ENCODE measurements around the gene CSPG4.

The CSPG4 gene

DNA sequence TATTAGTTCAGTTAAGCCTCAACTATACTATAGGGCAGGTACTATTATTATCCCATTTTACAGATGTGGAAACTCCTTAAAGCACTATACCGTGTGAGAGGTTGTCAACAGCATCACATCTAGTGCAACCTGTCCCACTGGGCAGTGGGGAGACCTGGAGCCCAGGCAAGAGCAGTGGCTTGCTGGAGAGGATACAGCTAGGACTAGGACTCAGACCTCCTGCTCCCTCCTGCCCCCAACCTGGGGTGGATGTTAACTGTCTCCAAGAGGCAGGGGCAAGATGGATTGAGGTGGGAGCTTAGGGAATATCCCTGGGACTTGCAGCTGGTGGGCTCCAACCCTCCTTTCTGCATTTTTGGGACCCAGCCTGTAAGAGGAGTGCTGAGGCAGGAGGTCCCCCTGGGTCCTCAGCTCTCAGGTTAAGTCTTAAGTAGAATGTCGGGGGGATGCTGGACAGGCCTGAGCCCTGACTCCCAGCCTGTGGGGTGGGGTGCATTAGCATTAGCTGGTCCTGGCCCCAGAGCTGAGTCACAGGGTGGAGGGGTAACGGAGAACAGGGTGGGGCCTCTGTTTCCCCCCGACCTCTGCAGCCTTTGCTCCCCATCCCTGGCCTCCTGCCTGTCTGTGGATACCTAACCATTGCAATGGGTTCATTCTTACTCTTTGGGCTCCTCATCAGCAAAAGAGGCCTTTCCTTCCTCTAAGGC is 58.3 kb downstream of the CSPG4 start:
- Histone ChIP-seq H3K36me3 (replicated peaks; ENCODE audit: insufficient read depth, low read length) (no peaks in the 10 kb centered on the region), H3K4me2 (ENCODE audit: low read depth, low read length) (no peak overlapping the region), H4K20me1 (ENCODE audit: insufficient read depth, low read length) (no peaks in the 10 kb centered on the region), H3K9me3 (replicated peaks; ENCODE audit: insufficient read depth, low read length) (no peaks in the 10 kb centered on the region), H3F3A (ENCODE audit: insufficient read depth, low read length) (no peaks in the 10 kb centered on the region), H3K27ac (ENCODE audit: low read length) (no peak overlapping the region), H3K4me3 (ENCODE audit: low read length) (no peak overlapping the region), H3K9ac (ENCODE audit: low read length) (no peak overlapping the region), H3K9me2 (replicated peaks; ENCODE audit: insufficient read depth, low read length) (no peaks in the 10 kb centered on the region), H3K79me2 (ENCODE audit: low read length) (no peaks in the 10 kb centered on the region), H3K27me3 (replicated peaks; ENCODE audit: insufficient read depth, low read length) (no peaks in the 10 kb centered on the region), H2AFZ (ENCODE audit: low read length) (no peak overlapping the region), H3K4me1 (ENCODE audit: low read length) (no peaks in the 10 kb centered on the region)
- no peak for DNase-seq
- TF ChIP-seq, protein P1, sequence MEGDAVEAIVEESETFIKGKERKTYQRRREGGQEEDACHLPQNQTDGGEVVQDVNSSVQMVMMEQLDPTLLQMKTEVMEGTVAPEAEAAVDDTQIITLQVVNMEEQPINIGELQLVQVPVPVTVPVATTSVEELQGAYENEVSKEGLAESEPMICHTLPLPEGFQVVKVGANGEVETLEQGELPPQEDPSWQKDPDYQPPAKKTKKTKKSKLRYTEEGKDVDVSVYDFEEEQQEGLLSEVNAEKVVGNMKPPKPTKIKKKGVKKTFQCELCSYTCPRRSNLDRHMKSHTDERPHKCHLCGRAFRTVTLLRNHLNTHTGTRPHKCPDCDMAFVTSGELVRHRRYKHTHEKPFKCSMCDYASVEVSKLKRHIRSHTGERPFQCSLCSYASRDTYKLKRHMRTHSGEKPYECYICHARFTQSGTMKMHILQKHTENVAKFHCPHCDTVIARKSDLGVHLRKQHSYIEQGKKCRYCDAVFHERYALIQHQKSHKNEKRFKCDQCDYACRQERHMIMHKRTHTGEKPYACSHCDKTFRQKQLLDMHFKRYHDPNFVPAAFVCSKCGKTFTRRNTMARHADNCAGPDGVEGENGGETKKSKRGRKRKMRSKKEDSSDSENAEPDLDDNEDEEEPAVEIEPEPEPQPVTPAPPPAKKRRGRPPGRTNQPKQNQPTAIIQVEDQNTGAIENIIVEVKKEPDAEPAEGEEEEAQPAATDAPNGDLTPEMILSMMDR (IDR thresholded peaks at IDR 0.05; ENCODE audit: low read length): no peak
- TF ChIP-seq EZH2phosphoT487 (IDR thresholded peaks at IDR 0.05; ENCODE audit: low read length) (no peak), EZH2 (optimal IDR thresholded peaks at IDR 0.05; ENCODE audit: low read depth, low read length) (no peak)

DNA sequence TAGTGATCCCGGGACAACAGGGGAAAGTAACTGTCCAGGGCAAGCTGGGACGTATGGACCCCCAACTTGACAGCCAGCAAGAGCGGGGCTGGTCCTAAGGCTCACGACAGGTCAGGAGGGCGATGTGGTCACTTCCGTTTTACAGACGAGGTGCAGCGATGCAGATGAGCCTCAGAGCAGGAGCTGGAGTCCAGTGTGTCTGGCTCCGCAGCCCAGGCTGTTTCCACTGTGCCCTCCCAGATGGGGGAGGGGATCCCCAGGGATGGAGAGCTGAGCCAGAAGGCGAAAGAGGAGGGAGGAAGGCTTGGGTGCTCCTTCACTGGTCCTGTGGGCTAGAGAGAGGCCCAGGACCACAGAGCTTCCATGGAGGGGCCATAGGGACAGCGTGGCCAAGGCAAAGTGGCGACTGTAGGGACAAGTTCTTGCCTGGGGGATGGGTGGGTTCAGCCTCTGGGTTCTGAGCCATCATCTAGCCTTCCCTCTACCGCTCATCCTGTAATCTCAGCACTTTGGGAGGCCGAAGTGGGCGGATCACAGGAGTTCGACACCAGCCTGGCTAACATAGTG is 59.2 kb downstream of the CSPG4 start:
- Histone ChIP-seq H3K27me3 (replicated peaks; ENCODE audit: insufficient read depth, low read length) (peaks cover 5% of the 10 kb centered on the region), H3K4me3 (ENCODE audit: low read length) (no peak overlapping the region), H2AFZ (ENCODE audit: low read length) (no peak overlapping the region), H3K9ac (ENCODE audit: low read length) (no peak overlapping the region), H3K4me1 (ENCODE audit: low read length) (no peaks in the 10 kb centered on the region), H4K20me1 (ENCODE audit: insufficient read depth, low read length) (no peaks in the 10 kb centered on the region), H3K36me3 (replicated peaks; ENCODE audit: insufficient read depth, low read length) (no peaks in the 10 kb centered on the region), H3K9me3 (replicated peaks; ENCODE audit: insufficient read depth, low read length) (no peaks in the 10 kb centered on the region), H3K79me2 (ENCODE audit: low read length) (no peaks in the 10 kb centered on the region), H3F3A (ENCODE audit: insufficient read depth, low read length) (no peaks in the 10 kb centered on the region), H3K9me2 (replicated peaks; ENCODE audit: insufficient read depth, low read length) (no peaks in the 10 kb centered on the region), H3K4me2 (ENCODE audit: low read depth, low read length) (no peak overlapping the region), H3K27ac (ENCODE audit: low read length) (no peak overlapping the region)
- DNase-seq: no peak
- TF ChIP-seq, protein P1 (IDR thresholded peaks at IDR 0.05; ENCODE audit: low read length): no peak
- TF ChIP-seq EZH2phosphoT487 (IDR thresholded peaks at IDR 0.05; ENCODE audit: low read length): no peak
- no peak for TF ChIP-seq EZH2 (optimal IDR thresholded peaks at IDR 0.05; ENCODE audit: low read depth, low read length)

DNA sequence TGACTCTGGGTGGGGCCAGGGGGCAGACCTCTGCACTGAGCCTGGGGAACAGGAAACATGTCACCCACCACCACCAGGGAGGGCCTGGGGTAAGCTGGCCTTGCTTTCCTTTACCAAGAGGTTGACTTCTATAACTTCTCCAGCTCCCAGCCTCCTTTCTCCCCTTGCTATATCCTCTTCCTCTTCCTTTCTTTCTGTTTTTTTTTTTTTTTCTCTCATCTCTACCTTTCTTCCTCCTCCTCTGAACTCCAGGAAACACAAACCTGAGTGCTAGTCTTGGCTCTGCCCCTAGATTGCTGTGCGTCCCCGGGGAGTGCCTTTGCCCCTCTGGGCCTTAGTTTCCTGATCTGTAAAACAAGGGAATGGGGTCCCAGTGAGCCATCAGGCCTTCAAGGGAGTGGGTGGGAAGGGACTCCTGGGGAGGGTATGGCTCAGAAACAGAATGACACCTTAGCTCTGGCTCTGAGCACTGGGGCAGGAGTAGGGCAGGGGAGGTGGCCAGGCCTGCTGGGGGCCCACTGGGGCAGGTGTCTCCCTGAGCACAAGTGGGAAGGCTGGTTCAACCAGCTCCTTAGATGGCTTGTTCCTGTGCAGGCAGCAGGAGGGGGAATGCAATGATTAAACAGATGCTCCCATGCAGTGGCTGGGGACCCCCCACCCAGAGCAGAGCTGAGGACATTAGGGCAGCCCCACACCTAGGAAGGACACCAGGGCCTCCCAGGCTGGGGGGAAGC is 60.7 kb downstream of the CSPG4 start:
- Histone ChIP-seq H4K20me1 (ENCODE audit: insufficient read depth, low read length) (no peaks in the 10 kb centered on the region), H3F3A (ENCODE audit: insufficient read depth, low read length) (no peaks in the 10 kb centered on the region), H3K27me3 (replicated peaks; ENCODE audit: insufficient read depth, low read length) (peaks cover 15% of the 10 kb centered on the region), H3K9me2 (replicated peaks; ENCODE audit: insufficient read depth, low read length) (no peaks in the 10 kb centered on the region), H3K36me3 (replicated peaks; ENCODE audit: insufficient read depth, low read length) (no peaks in the 10 kb centered on the region), H3K9ac (ENCODE audit: low read length) (no peak overlapping the region), H3K79me2 (ENCODE audit: low read length) (no peaks in the 10 kb centered on the region), H3K4me2 (ENCODE audit: low read depth, low read length) (no peak overlapping the region), H3K4me1 (ENCODE audit: low read length) (no peaks in the 10 kb centered on the region), H2AFZ (ENCODE audit: low read length) (no peak overlapping the region), H3K27ac (ENCODE audit: low read length) (no peak overlapping the region), H3K4me3 (ENCODE audit: low read length) (no peak overlapping the region), H3K9me3 (replicated peaks; ENCODE audit: insufficient read depth, low read length) (no peaks in the 10 kb centered on the region)
- TF ChIP-seq EZH2 (optimal IDR thresholded peaks at IDR 0.05; ENCODE audit: low read depth, low read length) (no peak), EZH2phosphoT487 (IDR thresholded peaks at IDR 0.05; ENCODE audit: low read length) (no peak)
- TF ChIP-seq, protein P1 (IDR thresholded peaks at IDR 0.05; ENCODE audit: low read length): no peak
- DNase-seq: no peak

Data from MM.1S (cell line).